IMR-90 (cell line): ENCODE results near the gene KCNG4. TPM values are rescaled to one million over a fixed set of nuclear protein-coding genes. Genes with fewer than 3 reads are reported as not detected.

Experiments
- ATAC-seq: fragments of 200-7000 bp; cut with Tn5 transposase; 2 replicates; pipeline ENCODE4 v1.9.1; 2020; ENCODE audit warnings: low read depth, mild to moderate bottlenecking, moderate library complexity
- BruUV-seq: library from RNA; stranded (reverse); fragments of 400-500 nt; replicated peaks from 2 replicates; lab custom pipeline; 2021; lab: Mats Ljungman, UMichigan
- CTCF ChIA-PET: fragments of 300-600 bp; formaldehyde crosslinking; extraction: SDS; loops from one replicate; lab custom pipeline; 2021; ENCODE audit warnings: antibody characterized with exemption; lab: Yijun Ruan, JAX
- POLR2A ChIA-PET: fragments of 300-600 bp; sonication (Branson Sonifier 250); formaldehyde crosslinking; loops from one replicate; lab custom pipeline; 2022; ENCODE audit warnings: antibody characterized with exemption; ENCODE audit not compliant: unreplicated experiment; lab: Charles Lee
- DNase-seq: peaks from one replicate; pipeline ENCODE4 v3.0.0; 2013
- H2AFZ ChIP-seq: replicated peaks from 2 replicates; pipeline ENCODE3; 2013; ENCODE audit warnings: low read length, mild to moderate bottlenecking; ENCODE audit not compliant: poor library complexity
- H2AK5ac ChIP-seq: 2 replicates; pipeline ENCODE4 v1.6.1; 2013; ENCODE audit warnings: low read depth, low read length, inconsistent platforms
- H2AK9ac ChIP-seq: replicated peaks from 2 replicates; pipeline ENCODE3; 2013; ENCODE audit warnings: mild to moderate bottlenecking, low read depth, low read length, moderate library complexity; ENCODE audit not compliant: poor library complexity
- H2BK120ac ChIP-seq: 2 replicates; pipeline ENCODE4 v1.6.1; 2013; ENCODE audit warnings: low read depth, low read length, inconsistent platforms
- H2BK15ac ChIP-seq: 3 replicates; pipeline ENCODE4 v1.6.1; 2013; ENCODE audit warnings: low read depth, low read length, inconsistent platforms
- H2BK20ac ChIP-seq: 2 replicates; pipeline ENCODE4 v1.6.1; 2013; ENCODE audit warnings: low read depth, mild to moderate bottlenecking, inconsistent platforms, low read length, moderate library complexity
- H2BK5ac ChIP-seq: 2 replicates; pipeline ENCODE4 v1.6.1; 2013; ENCODE audit warnings: mild to moderate bottlenecking, low read depth, low read length, inconsistent platforms; ENCODE audit not compliant: poor library complexity, severe bottlenecking
- H3K14ac ChIP-seq: replicated peaks from 2 replicates; pipeline ENCODE4 v1.6.1; 2013; ENCODE audit warnings: low read depth, low read length, inconsistent platforms
- H3K18ac ChIP-seq: 2 replicates; pipeline ENCODE4 v1.6.1; 2013; ENCODE audit warnings: low read depth, low read length, control low read depth
- H3K23ac ChIP-seq: 2 replicates; pipeline ENCODE4 v1.6.1; 2013; ENCODE audit warnings: low read depth, low read length, inconsistent platforms
- H3K27ac ChIP-seq: 2 replicates; pipeline ENCODE4 v1.5.1; 2013; ENCODE audit warnings: mild to moderate bottlenecking, control low read depth, low read length; ENCODE audit not compliant: insufficient read depth
- H3K27me3 ChIP-seq: 2 replicates; pipeline ENCODE4 v1.6.1; 2013; ENCODE audit warnings: low read length; ENCODE audit not compliant: control insufficient read depth, insufficient read depth
- H3K36me3 ChIP-seq: 2 replicates; pipeline ENCODE4 v1.6.1; 2013; ENCODE audit warnings: low read length, mixed read lengths; ENCODE audit not compliant: control insufficient read depth, insufficient read depth
- H3K4ac ChIP-seq: 2 replicates; pipeline ENCODE4 v1.6.1; 2013; ENCODE audit warnings: low read depth, low read length, inconsistent platforms
- H3K4me1 ChIP-seq: 2 replicates; pipeline ENCODE4 v1.6.1; 2013; ENCODE audit warnings: low read length, mixed read lengths; ENCODE audit not compliant: control insufficient read depth, insufficient read depth
- H3K4me2 ChIP-seq: 2 replicates; pipeline ENCODE4 v1.6.1; 2013; ENCODE audit warnings: low read depth, mild to moderate bottlenecking, control low read depth, low read length, moderate library complexity
- H3K4me3 ChIP-seq: 2 replicates; pipeline ENCODE4 v1.5.1; 2013; ENCODE audit warnings: low read depth, mild to moderate bottlenecking, control low read depth, low read length, moderate library complexity; ENCODE audit not compliant: insufficient read depth
- H3K56ac ChIP-seq: 2 replicates; pipeline ENCODE4 v1.6.1; 2013; ENCODE audit warnings: low read length, inconsistent platforms; ENCODE audit not compliant: insufficient read depth; ENCODE audit errors: extremely low read depth
- H3K79me1 ChIP-seq, 2 experiments: 2 replicates each; pipeline ENCODE4 v1.6.1; 2013; ENCODE audit warnings: low read length in 2 of 2, inconsistent platforms in 1 of 2, low read depth in 1 of 2
- H3K9ac ChIP-seq: 2 replicates; pipeline ENCODE4 v1.6.1; 2013; ENCODE audit warnings: low read depth, low read length, control low read depth
- H3K9me1 ChIP-seq: 2 replicates; pipeline ENCODE4 v1.6.1; 2013; ENCODE audit warnings: low read length, inconsistent platforms; ENCODE audit not compliant: insufficient read depth
- H3K9me3 ChIP-seq: 2 replicates; pipeline ENCODE4 v1.6.1; 2013; ENCODE audit warnings: low read length; ENCODE audit not compliant: control insufficient read depth, insufficient read depth
- H4K20me1 ChIP-seq: 2 replicates; pipeline ENCODE4 v1.6.1; 2013; ENCODE audit warnings: low read length, inconsistent platforms; ENCODE audit not compliant: insufficient read depth
- H4K5ac ChIP-seq: 2 replicates; pipeline ENCODE4 v1.6.1; 2013; ENCODE audit warnings: mild to moderate bottlenecking, low read depth, low read length, control low read depth
- H4K8ac ChIP-seq, 2 experiments: 2 replicates each; pipeline ENCODE4 v1.6.1; 2013; ENCODE audit warnings: low read depth in 2 of 2, low read length in 2 of 2, control low read depth in 1 of 2, inconsistent platforms in 1 of 2
- H4K91ac ChIP-seq: 2 replicates; pipeline ENCODE4 v1.6.1; 2013; ENCODE audit warnings: low read depth, low read length, inconsistent platforms; ENCODE audit not compliant: insufficient read depth
- CHD1 ChIP-seq: IDR thresholded peaks from 2 replicates; pipeline ENCODE4 v1.6.1; 2012; ENCODE audit warnings: low read depth, low read length, improper control_type of control experiment
- CTCF ChIP-seq: conservative IDR thresholded peaks from 2 replicates; pipeline ENCODE4 v1.5.1; 2012; ENCODE audit warnings: mild to moderate bottlenecking, low read depth, low read length, improper control_type of control experiment
- RAD21 ChIP-seq: IDR thresholded peaks from 2 replicates; pipeline ENCODE4 v1.6.1; 2012; ENCODE audit warnings: low read length, improper control_type of control experiment
- SMC3 ChIP-seq: fragments of 150-350 bp; IDR thresholded peaks from 2 replicates; pipeline ENCODE4 v1.6.1; 2016; ENCODE audit warnings: low read depth, mild to moderate bottlenecking, antibody characterized with exemption, low read length, moderate library complexity
- WGBS, 2 experiments: methylation state at CpG; one replicate each; pipeline versions ENCODE4 v1.1.5 to v1.1.7; 2013; ENCODE audit warnings: missing lambda C conversion rate in 2 of 2; ENCODE audit not compliant: insufficient read length in 1 of 2; ENCODE audit errors: extremely low coverage in 2 of 2; 5-methylcytosine and 5-hydroxymethylcytosine counted together
- dilution Hi-C: fragments of 300-500 bp; cut with HindIII; formaldehyde crosslinking; loops from one replicate; pipeline ENCODE4 v1.14.3; 2018; ENCODE audit warnings: low sequenced_read_pairs; ENCODE audit not compliant: unreplicated experiment
- in situ Hi-C: fragments of 300-500 bp; cut with MboI; formaldehyde crosslinking; loops from 3 replicates; pipeline ENCODE4 v1.14.3; 2019; ENCODE audit warnings: low sequenced_read_pairs, inconsistent platforms, mixed read lengths
- intact Hi-C: fragments of 100-400 bp; cut with micrococcal nuclease; formaldehyde crosslinking; loops from 2 replicates; pipeline ENCODE4 v1.10.0; 2022
- polyA plus RNA-seq, 3 experiments: library from polyadenylated mRNA; depleted of rRNA; stranded (reverse); fragments of >200 nt; gene quantifications; 2 replicates each; pipeline ENCODE4 v1.2.3, GENCODE V29; 2012; ENCODE audit warnings: low replicate concordance in 1 of 3
- total RNA-seq: library from RNA; depleted of rRNA; stranded (reverse); fragments of >200 nt; gene quantifications from 2 replicates; pipeline ENCODE4 v1.2.3, GENCODE V29; 2012

Gene KCNG4
- total and polyA plus RNA-seq, 2 of the 4 experiments (the other 2 are of a cell fraction) = not detected

GRCh38 chr16:84277244-84277823, 37.5 kb upstream of the KCNG4 start:
- Histone ChIP-seq H3K18ac (no peak overlapping the region), H2AK9ac (no peak overlapping the region), H3K27me3 (peaks cover 14% of the 10 kb centered on the region), H2BK120ac (no peak overlapping the region), H3K9ac (no peak overlapping the region), H4K8ac (no peak overlapping the region), H3K4me3 (no peak overlapping the region), H3K79me1 (no peaks in the 10 kb centered on the region), H4K20me1 (no peaks in the 10 kb centered on the region), H4K91ac (no peak overlapping the region), H2BK15ac (no peak overlapping the region), H3K14ac (no peak overlapping the region), H2AFZ (no peak overlapping the region), H3K4me1 (no peaks in the 10 kb centered on the region), H3K27ac (no peak overlapping the region), H3K4me2 (no peak overlapping the region), H2BK20ac (no peak overlapping the region), H3K4ac (no peak overlapping the region), H2BK5ac (no peak overlapping the region), H3K56ac (no peak overlapping the region), H4K5ac (no peak overlapping the region), H2AK5ac (no peak overlapping the region; the same call in 1 of the 2 replicates), H3K36me3 (no peaks in the 10 kb centered on the region), H3K9me3 (no peaks in the 10 kb centered on the region), H3K23ac (no peak overlapping the region), H3K9me1 (no peaks in the 10 kb centered on the region)
- dilution Hi-C loops (no loop called here), intact Hi-C loops (loop anchor here (1.0 kb wide), 3 partner anchors 26 to 207 kb away; no protein-coding TSS in a partner anchor), in situ Hi-C loops (loop anchor here (25.0 kb wide), 2 partner anchors 360 to 435 kb away; partner anchors contain the start of gene KLHL36)
- no CpG with 5 or more reads among the region's 10 CpGs for WGBS, 2 experiments
- BruUV-seq = no TSS peak
- peak; percentile 33 for DNase-seq
- ATAC-seq = peak; percentile 94
- ChIA-PET POLR2A (interaction anchor here (0.6 kb wide), 1 partner anchor 21 kb away, joined by 4 read pairs; no protein-coding TSS in a partner anchor), CTCF (interaction anchor here (0.6 to 4.1 kb wide), 9 partner anchors 11 to 207 kb away, joined by 3 to 15 read pairs (median 3); no protein-coding TSS in a partner anchor)
- TF ChIP-seq CHD1 = no peak
- peak; percentile 82 for TF ChIP-seq CTCF
- TF ChIP-seq SMC3 = peak; percentile 84
- TF ChIP-seq RAD21 = peak; percentile 83
